Stimulated activated CD8-positive, alpha-beta memory T cell treated with anti-CD3 and anti-CD28 coated beads, Interleukin-15, amount 100 ng/mL, for 4 hours (primary cell): ENCODE data around the gene BCAP29.

ENCODE experiments used
- DNase-seq, 2 donors: peaks; one replicate each; pipeline ENCODE4 v3.0.0-alpha.2; 2020; ENCODE audit warnings: low read depth in 2 of 2

Gene BCAP29

GRCh38 chr7:107667341-107667740 lies 87.3 kb downstream of the BCAP29 start:
- DNase-seq: no peak

DNA sequence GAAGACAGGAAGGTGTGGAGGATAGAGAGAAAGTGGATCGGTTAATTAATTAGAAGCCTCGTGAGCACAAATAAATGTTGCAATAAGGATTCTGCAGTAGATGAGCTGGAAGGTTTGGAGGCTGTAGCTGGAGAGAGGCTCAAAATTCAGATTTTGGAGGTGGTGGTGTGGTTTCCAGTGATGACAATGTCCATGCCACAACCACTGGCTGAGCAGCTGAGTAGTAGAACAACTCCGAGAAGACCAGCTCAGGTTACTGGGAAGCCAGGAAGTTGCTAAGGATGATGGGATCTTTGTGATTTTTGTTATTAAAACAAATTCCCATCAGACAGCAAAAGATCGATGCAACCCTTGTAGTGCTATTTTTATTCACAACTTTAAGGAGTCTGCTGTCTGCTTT lies 88.2 kb downstream of the BCAP29 start:
- no peak for DNase-seq
